HepG2 (cell line): ENCODE results near the gene CER1. TPM values are rescaled to one million over a fixed set of nuclear protein-coding genes. Genes with fewer than 3 reads are reported as not detected.

Source experiments
- ATAC-seq: fragments of 200-7000 bp; cut with Tn5 transposase; 3 replicates; pipeline ENCODE4 v1.9.1; 2020; ENCODE audit warnings: mild to moderate bottlenecking, moderate library complexity
- BruUV-seq: library from RNA; stranded (reverse); fragments of 400-500 nt; replicated peaks from 2 replicates; lab custom pipeline; 2021; lab: Mats Ljungman, UMichigan
- CTCF ChIA-PET: fragments of 300-600 bp; formaldehyde crosslinking; extraction: SDS; loops from one replicate; lab custom pipeline; 2021; ENCODE audit warnings: low total read pairs, inconsistent platforms, low intra/inter-chr PET ratio; lab: Yijun Ruan, JAX
- POLR2A ChIA-PET: fragments of 350-600 bp; sonication (Branson Sonifier 250); formaldehyde crosslinking; loops from one replicate; lab custom pipeline; 2020; ENCODE audit warnings: antibody characterized with exemption, inconsistent platforms; lab: Yijun Ruan, JAX
- DNase-seq: peaks from one replicate; pipeline ENCODE4 v3.0.0-alpha.2; 2015; ENCODE audit warnings: low spot score
- FAIRE-seq: peaks from 3 replicates; lab custom pipeline; 2011; peaks lifted over from hg19 to GRCh38; lab: Jason Lieb, UNC
- H2AFZ ChIP-seq: one replicate; pipeline ENCODE4 v1.6.1; 2011; ENCODE audit warnings: low read length, inconsistent platforms
- H3K27ac ChIP-seq: fragments of 300-600 bp; 3 replicates; pipeline ENCODE4 v1.8.0; 2011; ENCODE audit warnings: mixed run types, mild to moderate bottlenecking, mixed read lengths, low read length, inconsistent platforms; ENCODE audit not compliant: insufficient read depth; ENCODE audit errors: extremely low read length
- H3K27me3 ChIP-seq, 2 experiments: fragments of 200-600 bp in 1 of 2; 2 replicates in 1 of 2; 3 replicates in 1 of 2; pipeline versions ENCODE4 v1.6.0 to v1.8.0; 2011; ENCODE audit warnings: low read length in 2 of 2, mild to moderate bottlenecking in 2 of 2, moderate library complexity in 2 of 2, inconsistent platforms in 1 of 2; ENCODE audit not compliant: insufficient read depth in 2 of 2, control insufficient read depth in 1 of 2
- H3K36me3 ChIP-seq, 2 experiments: fragments of 200-600 bp in 1 of 2; replicated peaks in 1 of 2; 2 replicates in 1 of 2; 3 replicates in 1 of 2; pipeline versions ENCODE4 v1.5.1 to v1.8.0; 2011; ENCODE audit warnings: low read length in 2 of 2, inconsistent platforms in 1 of 2; ENCODE audit not compliant: insufficient read depth in 2 of 2, control insufficient read depth in 1 of 2
- H3K4me1 ChIP-seq: 2 replicates; pipeline ENCODE4 v1.5.1; 2012; ENCODE audit warnings: low read length, inconsistent platforms; ENCODE audit not compliant: insufficient read depth
- H3K4me2 ChIP-seq: 2 replicates; pipeline ENCODE4 v1.6.0; 2011; ENCODE audit warnings: low read depth, low read length, inconsistent platforms
- H3K4me3 ChIP-seq, 3 experiments: fragments of 200-600 bp in 1 of 3; sonication (generic), shearing (Covaris generic) in 1 of 3; replicated peaks in 1 of 3; 2 replicates each; pipeline ENCODE4 v1.5.1; 2011 to 2016; ENCODE audit warnings: low read length in 3 of 3, inconsistent platforms in 2 of 3, low read depth in 2 of 3, mild to moderate bottlenecking in 2 of 3, control low read depth in 1 of 3, mixed read lengths in 1 of 3; ENCODE audit not compliant: insufficient read depth in 1 of 3
- H3K79me2 ChIP-seq: one replicate; pipeline ENCODE4 v1.6.1; 2011; ENCODE audit warnings: low read length, inconsistent platforms; ENCODE audit not compliant: insufficient read depth
- H3K9ac ChIP-seq: 2 replicates; pipeline ENCODE4 v1.6.0; 2011; ENCODE audit warnings: mild to moderate bottlenecking, low read depth, low read length, inconsistent platforms; ENCODE audit not compliant: insufficient read depth
- H3K9me3 ChIP-seq: 2 replicates; pipeline ENCODE4 v1.5.1; 2012; ENCODE audit warnings: mild to moderate bottlenecking, low read length
- H4K20me1 ChIP-seq: 2 replicates; pipeline ENCODE4 v1.6.0; 2011; ENCODE audit warnings: inconsistent platforms, mild to moderate bottlenecking, low read length, moderate library complexity; ENCODE audit not compliant: insufficient read depth
- GPN1 ChIP-seq: sonication (generic); formaldehyde crosslinking; IDR thresholded peaks from 2 replicates; pipeline ENCODE4 v1.5.1; 2020; ENCODE audit warnings: missing genetic modification reagents, borderline replicate concordance
- MXD3 ChIP-seq: IDR thresholded peaks from 2 replicates; pipeline ENCODE4 v1.6.1; 2016; ENCODE audit warnings: mild to moderate bottlenecking, missing biosample characterization, missing genetic modification reagents
- SCMH1 ChIP-seq: sonication (generic); formaldehyde crosslinking; IDR thresholded peaks from 2 replicates; pipeline ENCODE4 v1.9.0; 2021; ENCODE audit warnings: missing genetic modification reagents, mild to moderate bottlenecking, borderline replicate concordance
- U2AF2 ChIP-seq: fragments of 200-400 bp; formaldehyde crosslinking; IDR thresholded peaks from 2 replicates; pipeline ENCODE4 v1.6.1; 2017; ENCODE audit warnings: low read depth, mild to moderate bottlenecking, low read length
- ZHX2 ChIP-seq, 2 experiments: sonication (generic) in 1 of 2; formaldehyde crosslinking in 1 of 2; IDR thresholded peaks; 2 replicates each; pipeline versions ENCODE4 v1.6.1 to v1.9.0; 2014 to 2022; ENCODE audit warnings: antibody characterized with exemption in 1 of 2, borderline replicate concordance in 1 of 2, inconsistent platforms in 1 of 2, low read depth in 1 of 2, missing genetic modification reagents in 1 of 2
- WGBS: methylation state at CpG from one replicate; pipeline ENCODE4 v1.1.6; 2017; ENCODE audit warnings: low lambda C conversion rate; 5-methylcytosine and 5-hydroxymethylcytosine counted together
- in situ Hi-C: cut with HindIII; loops from 2 replicates; pipeline ENCODE4 v1.10.0; 2017; ENCODE audit warnings: low pct_unique_long_range_greater_than_20kb; ENCODE audit not compliant: extremely low pct_ligation_motif_present
- intact Hi-C: fragments of 100-400 bp; cut with micrococcal nuclease; formaldehyde crosslinking; loops from one replicate; pipeline ENCODE4 v1.10.0; 2022; ENCODE audit not compliant: unreplicated experiment
- polyA plus RNA-seq, 8 experiments: library from polyadenylated mRNA; depleted of rRNA in 3 of 8; stranded (reverse) in 7 of 8; unstranded in 1 of 8; fragments of >200 nt; fragmentation: Illumina TruSeq in 4 of 8; extraction: Trizol in 4 of 8; gene quantifications; 2 replicates each; pipeline versions ENCODE4 v1.2.1 to v1.2.3, GENCODE V29; 2011 to 2016; ENCODE audit warnings: low read depth in 4 of 8, missing spikeins in 1 of 8, mixed read lengths in 1 of 8; ENCODE audit not compliant: insufficient read depth in 1 of 8
- total RNA-seq, 5 experiments: library from RNA; depleted of rRNA; stranded (reverse); fragments of >200 nt; fragmentation: Illumina TruSeq; extraction: Trizol; gene quantifications; 2 replicates each; pipeline ENCODE4 v1.2.3, GENCODE V29; 2016; ENCODE audit warnings: low read depth in 1 of 5

CER1 gene
- total and polyA plus RNA-seq, 2 of the 13 experiments (the other 11 are each of a cell fraction or from before 2014, with no cell fraction given), result 0.18 TPM; not detected in 1

- Histone ChIP-seq H3K36me3 (peaks cover under 1 to 95% of the 10 kb centered on the region in 2 experiments), H3K4me3 (no peak overlapping the region), H3K4me1 (no peaks in the 10 kb centered on the region), H2AFZ (no peak overlapping the region), H3K9ac (no peak overlapping the region), H4K20me1 (no peaks in the 10 kb centered on the region), H3K27me3 (no peaks in the 10 kb centered on the region), H3K9me3 (no peaks in the 10 kb centered on the region), H3K4me2 (no peak overlapping the region), H3K27ac (no peak overlapping the region), H3K79me2 (no peaks in the 10 kb centered on the region)
- no peak for ATAC-seq
- intact Hi-C loops, result no loop called here
- no peak for FAIRE-seq
- WGBS, result 97% methylated on average over 1 of the region's 1 CpG
- ChIA-PET POLR2A (no interaction called here), CTCF (no interaction called here)
- no peak for DNase-seq
- no peak for TF ChIP-seq MXD3 (CRISPR knock-in tag)
- TF ChIP-seq GPN1 (CRISPR knock-in tag), result no peak
- TF ChIP-seq ZHX2 (IDR thresholded peaks at IDR 0.05; ENCODE audit: low read depth), result no peak
- TF ChIP-seq ZHX2 (CRISPR knock-in tag; IDR thresholded peaks at IDR 0.05; ENCODE audit: borderline replicate concordance), result no peak
- TF ChIP-seq U2AF2, result no peak
- TF ChIP-seq SCMH1, result no peak
- in situ Hi-C loops, result no loop called here
- TSS peak; percentile 5 for BruUV-seq
Measured at GRCh38 chr9:14752871-14753270, 30.3 kb upstream of the CER1 start.
